ENCODE results near the gene FBXW12.
"Not testable (repeated sequence)": the region's sequence is repeated elsewhere in the genome, so short reads cannot be mapped to it uniquely, and the experiment has no call there.

Gene FBXW12

GRCh38 chr3:48371651-48372376, at the start of gene FBXW12:
Gene FBXW12, plus strand, starts transcription at chr3:48372219. Its CDS starts 549 bp downstream, at chr3:48372768.
- no peak for DNase-seq (ENCODE audit: low read depth in 2 of 2)

- DNase-seq (ENCODE audit: low read depth in 2 of 2) = not testable (repeated sequence)
These were observed 40.1 kb upstream of the FBXW12 start for GRCh38 chr3:48331706-48332435.

GRCh38 chr3:48333346-48334245, 38.4 kb upstream of the FBXW12 start, which contains the start of gene SPINK8:
Gene SPINK8, minus strand, starts transcription at chr3:48333661. Its CDS starts 5,320 bp downstream, at chr3:48328341.
- not testable (repeated sequence) for DNase-seq (ENCODE audit: low read depth in 2 of 2)

GRCh38 chr3:48334605-48335004, 37.4 kb upstream of the FBXW12 start:
- no peak for DNase-seq (ENCODE audit: low read depth in 2 of 2)

GRCh38 chr3:48335286-48335685, 36.7 kb upstream of the FBXW12 start:
- not testable (repeated sequence) for DNase-seq (ENCODE audit: low read depth in 2 of 2)

GRCh38 chr3:48337536-48337935, 34.5 kb upstream of the FBXW12 start:
- not testable (repeated sequence) for DNase-seq (ENCODE audit: low read depth in 2 of 2)

- DNase-seq (ENCODE audit: low read depth in 2 of 2) = no peak
These were observed 33.4 kb upstream of the FBXW12 start for GRCh38 chr3:48338635-48339034.

GRCh38 chr3:48343432-48343831, 28.6 kb upstream of the FBXW12 start:
- DNase-seq (ENCODE audit: low read depth in 2 of 2) = no peak

GRCh38 chr3:48344867-48345507, 27.0 kb upstream of the FBXW12 start:
- no peak for DNase-seq (ENCODE audit: low read depth in 2 of 2)

GRCh38 chr3:48345946-48346572, 26.0 kb upstream of the FBXW12 start:
- no peak for DNase-seq (ENCODE audit: low read depth in 2 of 2)

- DNase-seq (ENCODE audit: low read depth in 2 of 2) = no peak
These were observed 24.5 kb upstream of the FBXW12 start for GRCh38 chr3:48347500-48347899.

- no peak for DNase-seq (ENCODE audit: low read depth in 2 of 2)
These were observed 19.5 kb upstream of the FBXW12 start for GRCh38 chr3:48352546-48352945.

- no peak for DNase-seq (ENCODE audit: low read depth in 2 of 2)
These were observed 18.0 kb upstream of the FBXW12 start for GRCh38 chr3:48353987-48354386.

GRCh38 chr3:48356419-48356818, 15.6 kb upstream of the FBXW12 start:
- no peak for DNase-seq (ENCODE audit: low read depth in 2 of 2)

- DNase-seq (ENCODE audit: low read depth in 2 of 2) = no peak
These were observed 10.1 kb upstream of the FBXW12 start for GRCh38 chr3:48361928-48362327.

- no peak for DNase-seq (ENCODE audit: low read depth in 2 of 2)
These were observed 7.2 kb upstream of the FBXW12 start for GRCh38 chr3:48364840-48365239.

GRCh38 chr3:48367201-48367600, 4.8 kb upstream of the FBXW12 start:
- DNase-seq (ENCODE audit: low read depth in 2 of 2) = no peak

- no peak for DNase-seq (ENCODE audit: low read depth in 2 of 2)
These were observed 2.2 kb upstream of the FBXW12 start for GRCh38 chr3:48369693-48370332.

- no peak for DNase-seq (ENCODE audit: low read depth in 2 of 2)
These were observed 1.7 kb upstream of the FBXW12 start for GRCh38 chr3:48370333-48370713.

GRCh38 chr3:48372377-48372770, 355 bp downstream of the FBXW12 start:
- DNase-seq (ENCODE audit: low read depth in 2 of 2) = no peak

Data from stimulated activated CD8-positive, alpha-beta memory T cell treated with anti-CD3 and anti-CD28 coated beads, Interleukin-15, amount 100 ng/mL, for 4 hours (primary cell).